Ovary (tissue), 9 donors: Measurements from ENCODE around the gene SLC12A3. TPM values are rescaled to one million over a fixed set of nuclear protein-coding genes. Genes with fewer than 3 reads are reported as not detected.

Experiments
- DNase-seq, 5 donors: peaks; one replicate each; pipeline ENCODE4 v3.0.0-alpha.2; 2019 to 2020
- H3K27ac ChIP-seq, 2 donors: fragments of 200-600 bp; one replicate each; pipeline versions ENCODE4 v1.5.1 to v1.8.0; 2019 to 2022
- H3K27me3 ChIP-seq: fragments of 200-600 bp; one replicate; pipeline ENCODE4 v1.8.0; 2022
- H3K36me3 ChIP-seq: fragments of 200-600 bp; sonication (generic); one replicate; pipeline ENCODE4 v1.5.1; 2019
- H3K4me1 ChIP-seq: one replicate; pipeline ENCODE4 v1.8.1; 2013; ENCODE audit warnings: mild to moderate bottlenecking, moderate library complexity; ENCODE audit not compliant: insufficient read depth
- H3K4me3 ChIP-seq: fragments of 200-600 bp; sonication (generic); one replicate; pipeline ENCODE4 v1.5.1; 2017
- H3K9me3 ChIP-seq, 2 donors: fragments of 200-600 bp in 1 of 2; sonication (generic) in 1 of 2; one replicate each; pipeline versions ENCODE4 v1.5.1 to v1.8.1; 2013 to 2019; ENCODE audit warnings: mild to moderate bottlenecking in 1 of 2, moderate library complexity in 1 of 2
- CTCF ChIP-seq, 3 donors: fragments of 450-650 bp in 2 of 3; fragments of 200-600 bp in 1 of 3; IDR thresholded peaks; one replicate each; pipeline versions ENCODE4 v1.5.1 to v1.8.0; 2016 to 2022; ENCODE audit warnings: antibody characterized with exemption in 3 of 3, mild to moderate bottlenecking in 1 of 3
- EP300 ChIP-seq: sonication (generic); formaldehyde crosslinking; IDR thresholded peaks from one replicate; pipeline ENCODE4 v1.6.1; 2017; ENCODE audit warnings: antibody characterized with exemption
- POLR2A ChIP-seq: fragments of 450-650 bp; IDR thresholded peaks from one replicate; pipeline ENCODE4 v1.6.1; 2017; ENCODE audit warnings: antibody characterized with exemption, mild to moderate bottlenecking, moderate library complexity
- WGBS, 3 donors: extraction: QIAGEN DNeasy Blood & Tissue Kit in 1 of 3; methylation state at CpG; one replicate each; pipeline versions ENCODE4 v1.1.5 to v1.1.7; 2013 to 2017; 5-methylcytosine and 5-hydroxymethylcytosine counted together
- intact Hi-C, 4 donors: fragments of 100-400 bp; cut with DNase I; formaldehyde crosslinking; loops; one replicate each; pipeline versions ENCODE4 v1.11.0 to v1.15.1; 2022 to 2023
- polyA plus RNA-seq, 2 donors: library from polyadenylated mRNA; stranded (reverse); fragments of 200-250 nt in 1 of 2; fragments of 350-450 nt in 1 of 2; fragmentation: Illumina TruSeq in 1 of 2; extraction: RNeasy Lipid Tissue Mini Kit (QIAGEN cat#74804) in 1 of 2; gene quantifications; one replicate each; pipeline ENCODE4 v1.2.3, GENCODE V29; 2013 to 2014
- total RNA-seq, 7 donors: library from RNA; depleted of rRNA in 2 of 7; stranded (reverse); fragments of >200 nt in 2 of 7; fragmentation: NEBNext Ultra II Directional in 3 of 7; extraction: Animal tissue kit (Norgen Biotek cat#: 25700) in 3 of 7; gene quantifications; one replicate each; pipeline versions ENCODE4 v1.1.0 to v1.2.4, GENCODE V29; 2016 to 2023
- donor health status: DM: no; HTN: no; CAD: no; lungs with moderate emphysema.
- donor health status: DM: no; HTN: no; CAD: no.
- donor health status: Bipolar disorder and iron deficiency.
- donor health status: DM: yes; HTN: yes; CAD: no.
- donor health status: DM: no; HTN: no; CAD: no.
- donor health status: DM: yes; HTN: yes; CAD: no.

The SLC12A3 gene
- total and polyA plus RNA-seq, 9 donors, result 0.04 to 0.37 TPM; not detected in 7

DNA sequence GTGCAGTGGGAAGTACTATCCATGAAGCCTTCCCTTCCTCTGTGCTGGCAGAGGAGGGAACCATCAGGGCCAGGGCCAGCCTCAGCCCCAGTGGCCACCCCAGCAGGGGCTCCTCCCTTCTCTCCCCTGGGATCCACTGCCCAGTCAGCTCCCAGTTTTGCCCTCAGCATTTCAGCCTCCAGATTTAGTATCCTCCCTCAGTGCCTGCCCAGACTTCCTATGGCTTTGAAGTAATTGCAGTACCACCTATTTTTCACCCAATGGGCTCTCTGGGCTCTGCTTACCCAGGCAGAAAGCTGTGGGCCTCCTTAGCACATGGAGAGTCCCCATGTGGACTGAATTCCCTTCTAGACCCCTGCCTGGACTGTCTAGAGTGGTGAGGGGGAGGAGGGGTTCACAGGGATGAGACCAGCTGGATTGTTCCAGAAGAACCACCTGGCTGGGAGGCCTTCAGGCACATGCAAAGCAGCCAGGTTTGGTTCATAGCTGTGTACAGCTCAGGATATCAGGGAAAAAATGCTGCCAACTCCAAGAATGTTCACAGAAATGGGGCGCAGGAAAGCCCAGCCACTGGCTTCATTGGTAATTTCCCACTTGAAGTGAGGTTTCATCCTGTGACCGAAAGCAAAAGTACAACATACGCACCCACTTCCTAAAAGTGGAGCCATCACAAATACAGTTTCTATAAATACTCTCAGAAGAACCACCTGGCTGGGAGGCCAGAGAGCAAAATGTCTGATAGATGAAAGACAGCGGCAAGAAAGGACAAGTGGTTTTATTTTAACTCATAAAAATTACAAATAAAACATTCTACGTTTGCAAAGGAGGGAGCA is 51.8 kb downstream of the SLC12A3 start:
- Histone ChIP-seq H3K36me3 (no peaks in the 10 kb centered on the region), H3K4me3 (no peak overlapping the region), H3K27me3 (no peaks in the 10 kb centered on the region), H3K9me3 (no peaks in the 10 kb centered on the region), H3K4me1 (peaks cover 33% of the 10 kb centered on the region), H3K27ac (peak overlapping the region in 1 of 2 donors; percentile 60)
- no peak for DNase-seq
- 77 to 81% (median 79%) methylated on average over 5 of the region's 5 CpGs for WGBS, 3 donors
- TF ChIP-seq EP300 (no peak), CTCF (IDR thresholded peaks at IDR 0.05) (no peak), POLR2A (no peak)
- intact Hi-C loops, result no loop called here

GRCh38 chr16:56918467-56919012 is 53.5 kb downstream of the SLC12A3 start:
- DNase-seq, result no peak
- no peak overlapping the region for H3K4me3 ChIP-seq
- H3K27me3 ChIP-seq, result no peaks in the 10 kb centered on the region
- peak overlapping the region in 1 of 2 donors; percentile 15 for H3K27ac ChIP-seq
- intact Hi-C loops, result no loop called here
- peaks cover 23% of the 10 kb centered on the region for H3K4me1 ChIP-seq
- TF ChIP-seq EP300 (no peak), CTCF (IDR thresholded peaks at IDR 0.05) (no peak), POLR2A (no peak)
- no peaks in the 10 kb centered on the region for H3K36me3 ChIP-seq
- H3K9me3 ChIP-seq, result no peaks in the 10 kb centered on the region
- 76 to 85% (median 80%) methylated on average over 12 of the region's 12 CpGs for WGBS, 3 donors

GRCh38 chr16:56919099-56919800 is 54.2 kb downstream of the SLC12A3 start:
- Histone ChIP-seq H3K36me3 (no peaks in the 10 kb centered on the region), H3K27me3 (no peaks in the 10 kb centered on the region), H3K4me1 (peaks cover 18% of the 10 kb centered on the region), H3K4me3 (no peak overlapping the region), H3K9me3 (no peaks in the 10 kb centered on the region), H3K27ac (no peak overlapping the region)
- TF ChIP-seq EP300, result no peak
- TF ChIP-seq POLR2A, result no peak
- no peak for TF ChIP-seq CTCF (IDR thresholded peaks at IDR 0.05)
- intact Hi-C loops, result no loop called here
- WGBS, 3 donors, result 88 to 89% (median 88%) methylated on average over 11 of the region's 11 CpGs
- no peak for DNase-seq

- Histone ChIP-seq H3K4me1 (peaks cover 3% of the 10 kb centered on the region), H3K4me3 (no peak overlapping the region), H3K9me3 (no peaks in the 10 kb centered on the region), H3K27me3 (no peaks in the 10 kb centered on the region), H3K27ac (no peak overlapping the region), H3K36me3 (no peaks in the 10 kb centered on the region)
- TF ChIP-seq POLR2A, result no peak
- no peak for TF ChIP-seq EP300
- TF ChIP-seq CTCF (IDR thresholded peaks at IDR 0.05), result no peak
- WGBS, 3 donors, result 78 to 81% (median 80%) methylated on average over 4 of the region's 4 CpGs
- DNase-seq, result no peak
- intact Hi-C loops, result no loop called here
These were observed 56.6 kb downstream of the SLC12A3 start for GRCh38 chr16:56921571-56921970.
